Natural killer cell (primary cell): ENCODE data around the gene SOCS7. TPM values are rescaled to one million over a fixed set of nuclear protein-coding genes. Genes with fewer than 3 reads are reported as not detected.

Experiments
- ATAC-seq, 3 donors: fragments of 150-1000 bp in 2 of 3; fragments of 200-7000 bp in 1 of 3; cut with Tn5 transposase; 1 replicate in 1 of 3; 2 replicates in 2 of 3; pipeline ENCODE4 v1.10.0; 2021; ENCODE audit warnings: mild to moderate bottlenecking in 2 of 3, moderate library complexity in 2 of 3
- DNase-seq, 2 donors: peaks; one replicate each; pipeline versions ENCODE4 v3.0.0 to v3.0.0-alpha.2; 2013 to 2021; ENCODE audit warnings: mixed read lengths in 1 of 2
- H3K27ac ChIP-seq: one replicate; pipeline ENCODE4 v1.5.1; 2013; ENCODE audit warnings: mild to moderate bottlenecking, low read length
- H3K27me3 ChIP-seq: one replicate; pipeline ENCODE4 v1.6.1; 2013; ENCODE audit warnings: low read length; ENCODE audit not compliant: control insufficient read depth, insufficient read depth
- H3K36me3 ChIP-seq: one replicate; pipeline ENCODE4 v1.6.1; 2013; ENCODE audit warnings: low read length; ENCODE audit not compliant: control insufficient read depth, insufficient read depth
- H3K4me1 ChIP-seq: one replicate; pipeline ENCODE4 v1.6.1; 2013; ENCODE audit warnings: low read length; ENCODE audit not compliant: control insufficient read depth, insufficient read depth
- H3K4me3 ChIP-seq: one replicate; pipeline ENCODE4 v1.5.1; 2013; ENCODE audit warnings: low read length
- H3K9me3 ChIP-seq: one replicate; pipeline ENCODE4 v1.6.1; 2013; ENCODE audit warnings: low read length; ENCODE audit not compliant: control insufficient read depth, insufficient read depth
- H3K27ac Mint-ChIP-seq, 2 donors: one replicate each; pipeline ENCODE4 v1.8.0; 2022; ENCODE audit warnings: mild to moderate bottlenecking in 2 of 2, mixed read lengths in 2 of 2, moderate library complexity in 1 of 2
- H3K27me3 Mint-ChIP-seq, 2 donors: one replicate each; pipeline ENCODE4 v1.8.0; 2022; ENCODE audit warnings: low read depth in 2 of 2, mixed read lengths in 2 of 2
- H3K36me3 Mint-ChIP-seq: one replicate; pipeline ENCODE4 v1.8.0; 2022; ENCODE audit warnings: mixed read lengths
- H3K4me1 Mint-ChIP-seq, 2 donors: one replicate each; pipeline ENCODE4 v1.8.0; 2022; ENCODE audit warnings: mixed read lengths in 2 of 2
- H3K4me3 Mint-ChIP-seq: one replicate; pipeline ENCODE4 v1.8.0; 2022; ENCODE audit warnings: mild to moderate bottlenecking, moderate library complexity, mixed read lengths
- H3K9me3 Mint-ChIP-seq, 2 donors: one replicate each; pipeline ENCODE4 v1.8.0; 2022; ENCODE audit warnings: mixed read lengths in 2 of 2
- CTCF ChIP-seq: fragments of 200-600 bp; IDR thresholded peaks from one replicate; pipeline ENCODE4 v1.8.0; 2022; ENCODE audit warnings: antibody characterized with exemption
- WGBS: methylation state at CpG from one replicate; pipeline ENCODE4 v1.1.7; 2013; ENCODE audit warnings: missing lambda C conversion rate; ENCODE audit not compliant: insufficient coverage; 5-methylcytosine and 5-hydroxymethylcytosine counted together
- intact Hi-C: fragments of 100-400 bp; cut with micrococcal nuclease; formaldehyde crosslinking; loops from one replicate; pipeline ENCODE4 v1.14.2; 2022
- total RNA-seq, 4 donors: library from RNA; stranded (reverse); fragments of 120-200 nt in 1 of 4; gene quantifications; one replicate each; pipeline versions ENCODE4 v1.2.3 to v1.2.4, GENCODE V29; 2013 to 2022

The SOCS7 gene
- total RNA-seq, 3 donors from 2014 or later (not counting 1 experiment from before 2014, with no cell fraction given) = 13.6 to 31.8 (median 21.2) TPM

DNA sequence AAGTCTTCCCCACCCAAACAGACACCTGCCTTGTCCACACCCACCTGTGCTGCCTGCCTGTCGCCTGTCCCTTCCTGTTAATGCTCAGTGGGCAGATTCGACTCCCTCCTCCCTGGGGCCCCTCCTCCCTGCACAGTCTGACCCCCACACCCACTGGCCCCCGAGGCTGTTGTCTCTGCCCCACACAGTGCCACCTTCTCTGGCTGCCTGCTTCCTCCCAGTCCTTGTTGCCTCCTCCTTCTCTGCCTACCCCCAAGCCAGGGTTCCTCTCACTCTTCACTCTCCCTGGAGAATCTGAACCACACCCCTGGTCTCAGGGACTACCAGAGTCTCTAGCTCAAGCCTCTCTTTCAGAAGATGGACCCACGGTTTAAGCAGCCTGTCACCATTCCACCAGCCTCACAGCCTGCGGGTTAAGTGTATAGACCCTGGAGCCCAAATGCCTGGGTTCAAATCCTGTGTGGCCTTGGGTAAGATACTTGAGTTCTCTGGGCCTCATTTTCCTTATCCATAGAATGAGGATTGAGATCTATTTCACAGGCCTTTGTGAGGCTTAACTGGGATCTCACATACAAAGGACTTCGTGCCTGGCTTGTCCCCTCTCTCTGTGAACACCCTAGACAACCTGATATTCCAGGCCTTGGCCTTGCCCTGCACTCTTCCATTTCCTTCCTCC lies 72.8 kb downstream of the SOCS7 start:
- 68% methylated on average over 6 of the region's 6 CpGs for WGBS
- no peak for DNase-seq
- Histone ChIP-seq H3K4me3 (no peak overlapping the region), H3K36me3 (no peaks in the 10 kb centered on the region), H3K27me3 (peaks cover 16% of the 10 kb centered on the region), H3K27ac (no peak overlapping the region), H3K9me3 (no peaks in the 10 kb centered on the region), H3K4me1 (peaks cover 19% of the 10 kb centered on the region)
- H3K27me3 Mint-ChIP-seq = peaks cover 29 to 36% of the 10 kb centered on the region in 2 donors
- no peak for ATAC-seq
- peaks cover 12 to 28% of the 10 kb centered on the region in 2 donors for H3K4me1 Mint-ChIP-seq
- no peak overlapping the region for H3K4me3 Mint-ChIP-seq
- no peaks in the 10 kb centered on the region for H3K36me3 Mint-ChIP-seq
- TF ChIP-seq CTCF = no peak
- intact Hi-C loops = no loop called here
- no peak overlapping the region for H3K27ac Mint-ChIP-seq
- H3K9me3 Mint-ChIP-seq = no peaks in the 10 kb centered on the region

DNA sequence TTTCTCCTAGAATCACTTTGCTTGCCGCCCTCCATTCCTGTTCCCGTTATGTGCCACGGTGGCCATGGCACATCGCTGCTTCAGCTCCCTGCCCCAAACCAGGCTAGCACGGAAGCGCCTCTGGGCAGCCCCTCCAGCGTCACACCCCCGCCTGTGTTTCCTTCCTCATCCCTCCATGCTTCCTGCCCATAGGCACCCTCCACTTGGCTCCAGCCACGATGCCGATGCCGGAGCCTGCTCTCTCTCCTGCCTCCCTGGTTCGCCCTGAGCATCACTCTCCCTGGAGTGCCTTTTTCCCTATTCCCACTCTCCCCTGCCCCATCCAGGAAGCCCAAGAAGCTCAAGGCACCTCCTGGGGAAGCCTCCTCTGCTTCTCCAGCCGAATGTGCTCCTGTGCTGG lies 73.4 kb downstream of the SOCS7 start:
- no peak overlapping the region for H3K27ac Mint-ChIP-seq
- WGBS = 33% methylated on average over 13 of the region's 13 CpGs
- no peaks in the 10 kb centered on the region for H3K9me3 ChIP-seq
- no peak overlapping the region for H3K4me3 ChIP-seq
- peaks cover 29 to 36% of the 10 kb centered on the region in 2 donors for H3K27me3 Mint-ChIP-seq
- no peak for TF ChIP-seq CTCF
- intact Hi-C loops = no loop called here
- no peaks in the 10 kb centered on the region for H3K36me3 ChIP-seq
- ATAC-seq (no peak), DNase-seq (no peak)
- H3K9me3 Mint-ChIP-seq = no peaks in the 10 kb centered on the region
- peaks cover 19% of the 10 kb centered on the region for H3K4me1 ChIP-seq
- H3K27ac ChIP-seq = no peak overlapping the region
- H3K27me3 ChIP-seq = peaks cover 12% of the 10 kb centered on the region
- H3K36me3 Mint-ChIP-seq = no peaks in the 10 kb centered on the region
- peaks cover 12 to 33% of the 10 kb centered on the region in 2 donors for H3K4me1 Mint-ChIP-seq
- no peak overlapping the region for H3K4me3 Mint-ChIP-seq

- Mint-ChIP-seq H3K36me3 (no peaks in the 10 kb centered on the region), H3K4me3 (peak overlapping the region; percentile 49), H3K27ac (no peak overlapping the region), H3K9me3 (no peaks in the 10 kb centered on the region), H3K27me3 (peaks cover 29 to 36% of the 10 kb centered on the region in 2 donors), H3K4me1 (peaks cover 12 to 34% of the 10 kb centered on the region in 2 donors)
- peaks cover 19% of the 10 kb centered on the region for H3K4me1 ChIP-seq
- no peaks in the 10 kb centered on the region for H3K9me3 ChIP-seq
- 36% methylated on average over 6 of the region's 9 CpGs for WGBS
- DNase-seq = no peak
- ATAC-seq = no peak
- H3K27me3 ChIP-seq = peaks cover 12% of the 10 kb centered on the region
- no peak for TF ChIP-seq CTCF
- H3K36me3 ChIP-seq = no peaks in the 10 kb centered on the region
- no peak overlapping the region for H3K4me3 ChIP-seq
- intact Hi-C loops = no loop called here
- H3K27ac ChIP-seq = no peak overlapping the region
These were observed 74.1 kb downstream of the SOCS7 start for GRCh38 chr17:38425744-38426143.

DNA sequence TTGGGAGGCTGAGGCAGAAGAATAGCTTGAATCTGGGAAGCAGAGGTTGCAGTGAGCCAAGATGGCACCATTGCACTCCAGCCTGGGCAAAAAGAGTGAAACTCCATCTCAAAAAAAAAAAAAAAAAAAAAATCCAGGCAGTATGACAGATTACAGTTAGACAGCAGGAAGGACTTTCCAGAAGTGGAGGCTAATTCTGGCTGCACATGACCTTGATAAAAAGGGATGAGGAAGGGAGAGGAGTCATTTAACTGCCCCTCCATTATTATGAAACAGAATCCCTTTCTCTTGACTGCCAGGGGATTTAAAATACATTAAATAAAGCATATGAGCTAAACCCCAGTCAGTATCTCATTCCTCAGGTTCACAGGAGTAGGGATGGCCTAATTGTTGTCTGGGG lies 74.8 kb downstream of the SOCS7 start:
- H3K4me3 Mint-ChIP-seq = no peak overlapping the region
- intact Hi-C loops = no loop called here
- H3K36me3 ChIP-seq = no peaks in the 10 kb centered on the region
- no peaks in the 10 kb centered on the region for H3K9me3 Mint-ChIP-seq
- no peaks in the 10 kb centered on the region for H3K9me3 ChIP-seq
- no peak overlapping the region for H3K27ac Mint-ChIP-seq
- H3K27me3 Mint-ChIP-seq = peaks cover 29 to 32% of the 10 kb centered on the region in 2 donors
- H3K27me3 ChIP-seq = peaks cover 9% of the 10 kb centered on the region
- H3K4me1 Mint-ChIP-seq = peaks cover 12 to 34% of the 10 kb centered on the region in 2 donors
- no peak overlapping the region for H3K27ac ChIP-seq
- no peaks in the 10 kb centered on the region for H3K36me3 Mint-ChIP-seq
- TF ChIP-seq CTCF = no peak
- no peak overlapping the region for H3K4me3 ChIP-seq
- H3K4me1 ChIP-seq = peaks cover 19% of the 10 kb centered on the region
- no peak for DNase-seq
- ATAC-seq = no peak
